Measurements from ENCODE around the gene NCAM1. TPM values are rescaled to one million over a fixed set of nuclear protein-coding genes. Genes with fewer than 3 reads are reported as not detected.

The NCAM1 gene
- total and polyA plus RNA-seq, 2 of the 13 experiments (the other 11 are each of a cell fraction or from before 2014, with no cell fraction given), result 0.05 TPM; not detected in 1

DNA sequence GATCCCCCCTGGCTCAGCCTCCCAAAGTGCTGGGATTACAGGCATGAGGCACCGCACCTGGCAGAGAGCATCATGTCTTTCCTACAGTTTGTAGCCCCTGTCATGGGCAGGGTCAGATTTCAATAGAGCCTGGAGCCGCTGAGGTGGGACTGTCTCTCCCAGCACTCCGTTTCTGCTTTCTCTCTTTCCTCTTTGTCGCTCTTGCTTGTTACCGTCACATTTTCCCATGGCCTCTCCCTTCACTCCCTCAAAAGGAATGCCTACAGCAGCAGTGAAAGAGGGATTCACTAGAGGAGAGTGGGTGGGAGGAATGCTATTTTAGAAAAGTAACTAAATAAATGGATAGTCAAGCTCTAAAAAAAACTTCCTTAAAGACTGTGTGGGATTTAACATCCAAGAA, 216.5 kb downstream of the NCAM1 start (continued):
- TF ChIP-seq FOXC1 (CRISPR knock-in tag; IDR thresholded peaks at IDR 0.05; ENCODE audit: borderline replicate concordance), result no peak

DNA sequence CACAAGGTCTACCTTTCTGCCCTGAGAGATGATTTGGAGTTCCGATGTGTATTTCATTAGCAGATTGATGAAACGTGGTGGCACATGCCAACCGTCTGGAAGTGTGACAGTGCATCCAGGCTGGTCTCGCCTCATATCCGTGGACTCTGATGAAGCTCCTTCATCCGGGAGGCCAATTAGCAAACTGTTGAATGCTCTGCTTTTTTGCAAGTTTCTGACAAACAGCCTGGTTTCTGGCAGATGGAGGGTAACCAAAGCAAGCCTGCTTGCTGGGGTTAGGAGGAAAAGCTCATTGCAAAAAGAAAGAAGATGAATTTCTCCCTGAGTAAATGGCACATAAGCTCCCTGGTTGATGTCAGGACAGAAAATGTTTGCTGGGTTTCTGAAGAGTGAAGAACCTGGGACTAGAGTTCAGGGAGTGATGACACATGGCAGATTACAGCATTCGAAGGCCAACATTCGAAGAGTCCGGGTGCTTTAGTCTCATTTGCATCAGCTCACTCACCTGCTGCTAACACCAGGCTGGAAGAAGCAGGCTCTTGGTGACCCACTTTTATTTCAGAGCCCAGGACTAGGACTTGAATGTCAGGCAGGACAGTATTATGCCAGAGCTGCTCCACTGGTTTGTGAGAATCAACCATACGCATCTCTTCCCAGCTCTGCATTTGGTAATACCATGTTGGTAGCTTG, 217.3 kb downstream of the NCAM1 start:
- WGBS (ENCODE audit: low lambda C conversion rate), result 18% methylated on average over 9 of the region's 10 CpGs
- no peak overlapping the region for H3K4me3 ChIP-seq (replicated peaks in 1 of 3; ENCODE audit: insufficient read depth in 1 of 3, low read depth in 2 of 3, low read length in 3 of 3)
- H3K79me2 ChIP-seq (ENCODE audit: insufficient read depth, low read length), result no peaks in the 10 kb centered on the region
- no peaks in the 10 kb centered on the region for H3K36me3 ChIP-seq (replicated peaks in 1 of 2; ENCODE audit: control insufficient read depth in 1 of 2, insufficient read depth in 2 of 2, low read length in 2 of 2)
- no peak overlapping the region for H2AFZ ChIP-seq (ENCODE audit: low read length)
- intact Hi-C loops (cut with micrococcal nuclease; ENCODE audit: unreplicated experiment), result no loop called here
- ChIA-PET CTCF (ENCODE audit: low intra/inter-chr PET ratio, low total read pairs) (no interaction called here), POLR2A (no interaction called here)
- no peak for DNase-seq (ENCODE audit: low spot score)
- TF ChIP-seq, protein P1, sequence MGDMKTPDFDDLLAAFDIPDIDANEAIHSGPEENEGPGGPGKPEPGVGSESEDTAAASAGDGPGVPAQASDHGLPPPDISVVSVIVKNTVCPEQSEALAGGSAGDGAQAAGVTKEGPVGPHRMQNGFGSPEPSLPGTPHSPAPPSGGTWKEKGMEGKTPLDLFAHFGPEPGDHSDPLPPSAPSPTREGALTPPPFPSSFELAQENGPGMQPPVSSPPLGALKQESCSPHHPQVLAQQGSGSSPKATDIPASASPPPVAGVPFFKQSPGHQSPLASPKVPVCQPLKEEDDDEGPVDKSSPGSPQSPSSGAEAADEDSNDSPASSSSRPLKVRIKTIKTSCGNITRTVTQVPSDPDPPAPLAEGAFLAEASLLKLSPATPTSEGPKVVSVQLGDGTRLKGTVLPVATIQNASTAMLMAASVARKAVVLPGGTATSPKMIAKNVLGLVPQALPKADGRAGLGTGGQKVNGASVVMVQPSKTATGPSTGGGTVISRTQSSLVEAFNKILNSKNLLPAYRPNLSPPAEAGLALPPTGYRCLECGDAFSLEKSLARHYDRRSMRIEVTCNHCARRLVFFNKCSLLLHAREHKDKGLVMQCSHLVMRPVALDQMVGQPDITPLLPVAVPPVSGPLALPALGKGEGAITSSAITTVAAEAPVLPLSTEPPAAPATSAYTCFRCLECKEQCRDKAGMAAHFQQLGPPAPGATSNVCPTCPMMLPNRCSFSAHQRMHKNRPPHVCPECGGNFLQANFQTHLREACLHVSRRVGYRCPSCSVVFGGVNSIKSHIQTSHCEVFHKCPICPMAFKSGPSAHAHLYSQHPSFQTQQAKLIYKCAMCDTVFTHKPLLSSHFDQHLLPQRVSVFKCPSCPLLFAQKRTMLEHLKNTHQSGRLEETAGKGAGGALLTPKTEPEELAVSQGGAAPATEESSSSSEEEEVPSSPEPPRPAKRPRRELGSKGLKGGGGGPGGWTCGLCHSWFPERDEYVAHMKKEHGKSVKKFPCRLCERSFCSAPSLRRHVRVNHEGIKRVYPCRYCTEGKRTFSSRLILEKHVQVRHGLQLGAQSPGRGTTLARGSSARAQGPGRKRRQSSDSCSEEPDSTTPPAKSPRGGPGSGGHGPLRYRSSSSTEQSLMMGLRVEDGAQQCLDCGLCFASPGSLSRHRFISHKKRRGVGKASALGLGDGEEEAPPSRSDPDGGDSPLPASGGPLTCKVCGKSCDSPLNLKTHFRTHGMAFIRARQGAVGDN (CRISPR knock-in tag; IDR thresholded peaks at IDR 0.05), result no peak
- TF ChIP-seq ZNF292 (CRISPR knock-in tag; IDR thresholded peaks at IDR 0.05; ENCODE audit: borderline replicate concordance, low read depth) (no peak), GABPA (IDR thresholded peaks at IDR 0.05; ENCODE audit: low read depth, low read length) (no peak), GABPA (CRISPR knock-in tag; IDR thresholded peaks at IDR 0.05; ENCODE audit: low read depth) (no peak), ZZZ3 (CRISPR knock-in tag; IDR thresholded peaks at IDR 0.05; ENCODE audit: borderline replicate concordance) (no peak), ZNF317 (CRISPR knock-in tag; IDR thresholded peaks at IDR 0.05) (no peak), ARHGAP35 (CRISPR knock-in tag; IDR thresholded peaks at IDR 0.05; ENCODE audit: borderline replicate concordance) (no peak), ZNF672 (CRISPR knock-in tag; IDR thresholded peaks at IDR 0.05) (no peak), NFE2 (CRISPR knock-in tag; IDR thresholded peaks at IDR 0.05) (no peak), ZNF740 (CRISPR knock-in tag; IDR thresholded peaks at IDR 0.05) (no peak), NONO (IDR thresholded peaks at IDR 0.05) (no peak), NONO (CRISPR knock-in tag; conservative IDR thresholded peaks at IDR 0.05) (no peak), ZNF841 (CRISPR knock-in tag; IDR thresholded peaks at IDR 0.05; ENCODE audit: borderline replicate concordance) (no peak), ISX (CRISPR knock-in tag; conservative IDR thresholded peaks at IDR 0.05) (no peak), ZNF782 (CRISPR knock-in tag; IDR thresholded peaks at IDR 0.05; ENCODE audit: borderline replicate concordance) (no peak)
- TF ChIP-seq, protein P2, sequence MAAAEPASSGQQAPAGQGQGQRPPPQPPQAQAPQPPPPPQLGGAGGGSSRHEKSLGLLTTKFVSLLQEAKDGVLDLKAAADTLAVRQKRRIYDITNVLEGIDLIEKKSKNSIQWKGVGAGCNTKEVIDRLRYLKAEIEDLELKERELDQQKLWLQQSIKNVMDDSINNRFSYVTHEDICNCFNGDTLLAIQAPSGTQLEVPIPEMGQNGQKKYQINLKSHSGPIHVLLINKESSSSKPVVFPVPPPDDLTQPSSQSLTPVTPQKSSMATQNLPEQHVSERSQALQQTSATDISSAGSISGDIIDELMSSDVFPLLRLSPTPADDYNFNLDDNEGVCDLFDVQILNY (CRISPR knock-in tag; conservative IDR thresholded peaks at IDR 0.05), result no peak
- TF ChIP-seq, protein P3, sequence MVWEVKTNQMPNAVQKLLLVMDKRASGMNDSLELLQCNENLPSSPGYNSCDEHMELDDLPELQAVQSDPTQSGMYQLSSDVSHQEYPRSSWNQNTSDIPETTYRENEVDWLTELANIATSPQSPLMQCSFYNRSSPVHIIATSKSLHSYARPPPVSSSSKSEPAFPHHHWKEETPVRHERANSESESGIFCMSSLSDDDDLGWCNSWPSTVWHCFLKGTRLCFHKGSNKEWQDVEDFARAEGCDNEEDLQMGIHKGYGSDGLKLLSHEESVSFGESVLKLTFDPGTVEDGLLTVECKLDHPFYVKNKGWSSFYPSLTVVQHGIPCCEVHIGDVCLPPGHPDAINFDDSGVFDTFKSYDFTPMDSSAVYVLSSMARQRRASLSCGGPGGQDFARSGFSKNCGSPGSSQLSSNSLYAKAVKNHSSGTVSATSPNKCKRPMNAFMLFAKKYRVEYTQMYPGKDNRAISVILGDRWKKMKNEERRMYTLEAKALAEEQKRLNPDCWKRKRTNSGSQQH (CRISPR knock-in tag; IDR thresholded peaks at IDR 0.05; ENCODE audit: low read depth), result no peak
- peaks cover 0 to 20% of the 10 kb centered on the region in 2 experiments; a peak in 3 of 5 replicates for H3K27me3 ChIP-seq (ENCODE audit: control insufficient read depth in 1 of 2, insufficient read depth in 2 of 2, low read length in 2 of 2)
- in situ Hi-C loops (cut with HindIII; ENCODE audit: extremely low pct_ligation_motif_present, low pct_unique_long_range_greater_than_20kb), result no loop called here
- BruUV-seq (replicated peaks), result no TSS peak
- H3K4me2 ChIP-seq (ENCODE audit: low read depth, low read length), result no peak overlapping the region
- H3K9ac ChIP-seq (ENCODE audit: insufficient read depth, low read depth, low read length), result no peak overlapping the region
- H3K27ac ChIP-seq (ENCODE audit: extremely low read length, insufficient read depth, low read length), result no peak overlapping the region
- FAIRE-seq, result no peak
- no peaks in the 10 kb centered on the region for H4K20me1 ChIP-seq (ENCODE audit: insufficient read depth, low read length)
- H3K9me3 ChIP-seq (ENCODE audit: low read length), result no peaks in the 10 kb centered on the region
- no peak for ATAC-seq
- no peaks in the 10 kb centered on the region for H3K4me1 ChIP-seq (ENCODE audit: insufficient read depth, low read length)
